Bone marrow (tissue), 2 donors: ENCODE data around the gene UVRAG.
A peak's percentile ranks its signal among the peaks of the same experiment; 100 is the strongest.

Experiments
- DNase-seq, 2 donors: peaks; one replicate each; lab custom pipeline; 2025; lab: John Stamatoyannopoulos, UW

The UVRAG gene

GRCh38 chr11:75809991-75810390 lies 5.0 kb upstream of the UVRAG start:
- DNase-seq = no peak

- DNase-seq = no peak
Measured at GRCh38 chr11:75810637-75811390, 4.2 kb upstream of the UVRAG start.

DNA sequence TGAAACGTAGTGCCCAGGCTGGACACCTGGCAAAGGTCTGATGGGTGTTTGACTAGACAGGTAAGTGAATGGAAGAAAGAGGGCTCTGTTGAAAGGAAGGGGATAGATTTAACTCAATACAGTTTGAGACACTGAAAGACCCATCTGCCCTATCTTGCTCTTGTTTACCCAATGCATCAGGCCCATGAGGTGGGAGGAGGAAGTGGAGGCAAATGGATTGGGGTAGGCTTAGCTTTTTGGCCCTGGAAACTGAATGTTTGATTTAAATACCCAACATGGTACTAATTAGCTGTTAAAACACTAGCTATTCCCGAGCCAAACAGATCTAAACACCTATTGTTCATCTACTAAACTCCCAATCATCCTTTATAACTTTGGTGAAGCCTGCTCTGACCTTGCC lies 3.5 kb upstream of the UVRAG start:
- DNase-seq = no peak

GRCh38 chr11:75812542-75813040 lies 2.4 kb upstream of the UVRAG start:
- no peak for DNase-seq

- DNase-seq = no peak
Measured at GRCh38 chr11:75813124-75813523, 1.9 kb upstream of the UVRAG start.

DNA sequence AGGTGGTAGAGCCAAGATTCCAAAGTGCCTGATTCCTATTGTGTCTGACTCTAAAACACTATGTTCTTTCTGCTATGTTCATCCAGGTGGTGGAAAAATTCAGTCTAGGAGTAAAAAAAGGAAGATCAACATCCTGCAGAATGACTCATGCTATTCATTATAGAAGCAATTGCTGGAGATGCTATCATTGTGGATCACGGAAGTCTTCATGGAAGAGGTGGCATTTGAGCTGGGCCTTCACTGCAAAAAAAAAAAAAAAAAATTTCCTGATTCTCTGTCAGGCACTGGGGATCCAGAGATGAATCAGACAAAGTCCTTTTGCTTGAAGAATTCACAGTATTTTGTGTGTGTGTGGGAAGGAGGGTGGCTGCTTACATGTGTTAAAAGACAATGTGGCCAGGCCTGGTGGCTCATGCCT lies 1.4 kb upstream of the UVRAG start:
- DNase-seq = no peak

DNA sequence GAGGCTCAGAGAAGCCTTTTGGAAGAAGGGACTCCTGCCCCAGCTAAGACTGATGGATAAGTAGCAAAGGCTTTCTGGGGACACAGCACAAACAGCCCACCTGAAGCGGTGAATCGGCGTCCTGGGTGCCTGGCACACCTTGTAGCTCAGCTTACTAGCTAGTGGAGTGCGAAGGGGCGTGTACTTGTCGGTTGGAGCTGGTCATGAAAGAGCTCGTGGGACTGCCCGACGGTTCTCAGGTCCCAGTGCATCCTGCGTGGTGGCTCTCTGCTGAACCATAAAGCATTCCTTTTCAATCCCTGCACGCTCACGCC lies 690 bp upstream of the UVRAG start:
- no peak for DNase-seq

- DNase-seq = no peak
Measured at GRCh38 chr11:75815345-75816168, 547 bp downstream of the UVRAG start.

DNA sequence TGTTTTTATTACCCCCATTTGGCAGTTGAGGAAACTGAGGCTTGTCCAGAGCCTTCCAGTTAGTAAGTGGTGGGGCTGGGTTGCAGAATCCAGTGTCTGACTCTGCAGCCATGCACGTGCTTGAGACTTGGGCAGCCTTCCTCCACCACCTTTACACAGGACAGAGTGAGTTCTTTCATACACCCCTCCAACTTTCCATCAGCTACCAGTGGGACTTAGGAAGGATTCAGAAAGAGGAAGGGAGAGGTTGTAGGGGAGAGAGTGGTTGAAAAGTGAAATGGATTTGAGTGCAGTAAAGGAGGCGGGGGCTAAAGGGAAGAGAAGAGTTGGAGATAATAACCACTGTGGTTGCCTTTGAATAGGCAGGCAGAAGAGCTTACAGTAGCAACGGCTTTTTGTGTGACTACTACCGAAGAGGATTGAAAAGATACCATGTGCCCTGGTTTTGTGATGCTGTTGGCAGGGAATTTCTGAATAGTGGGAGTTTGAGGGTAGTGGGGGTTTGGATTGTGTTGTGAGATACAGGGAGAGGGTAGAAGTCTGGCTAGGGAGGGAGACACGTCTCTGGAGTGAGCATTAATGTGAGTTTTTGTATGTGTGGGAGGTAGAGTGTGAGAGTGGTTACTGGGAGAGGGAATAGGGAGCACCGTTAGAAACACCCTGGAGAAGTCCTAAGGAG lies 1.7 kb downstream of the UVRAG start:
- DNase-seq = peak in 1 of 2 donors; percentile 12

DNA sequence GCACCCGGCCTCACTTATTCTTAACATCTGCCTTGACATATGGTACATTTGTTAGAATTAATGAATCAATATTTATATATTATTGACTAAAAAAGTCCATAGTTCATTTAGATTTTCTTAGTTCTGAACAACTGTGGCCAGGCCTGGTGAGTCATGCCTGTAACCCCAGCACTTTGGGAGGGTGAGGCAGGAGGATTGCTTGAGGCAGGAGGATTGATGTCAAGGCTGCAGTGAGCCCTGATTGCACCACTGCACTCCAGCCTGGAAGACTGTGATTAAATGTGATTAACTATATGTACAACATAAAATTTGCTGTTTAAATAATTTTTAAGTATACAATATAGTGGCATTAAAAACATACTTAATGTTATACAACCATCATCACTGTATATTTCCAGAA lies 5.6 kb downstream of the UVRAG start:
- DNase-seq = no peak

DNA sequence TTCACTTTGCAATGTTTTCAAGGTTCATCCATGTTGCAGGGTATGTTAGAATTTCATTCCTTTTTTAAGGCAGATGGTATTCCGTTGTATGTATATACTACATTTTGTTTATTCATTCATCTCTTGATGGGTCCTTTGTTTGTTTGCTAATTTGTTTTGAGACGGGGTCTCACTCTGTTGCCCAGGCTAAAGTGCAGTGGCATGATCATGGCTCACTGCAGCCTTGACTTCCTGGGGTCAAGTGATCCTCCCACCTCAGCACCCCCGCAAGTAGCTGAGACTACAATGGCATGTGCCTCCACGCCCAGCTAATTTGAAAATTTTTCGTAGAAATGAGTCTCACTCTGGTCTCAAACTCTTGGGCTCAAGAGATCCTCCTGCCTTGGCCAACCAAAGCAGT lies 6.2 kb downstream of the UVRAG start:
- no peak for DNase-seq

- no peak for DNase-seq
Measured at GRCh38 chr11:75822541-75822940, 7.5 kb downstream of the UVRAG start.

DNA sequence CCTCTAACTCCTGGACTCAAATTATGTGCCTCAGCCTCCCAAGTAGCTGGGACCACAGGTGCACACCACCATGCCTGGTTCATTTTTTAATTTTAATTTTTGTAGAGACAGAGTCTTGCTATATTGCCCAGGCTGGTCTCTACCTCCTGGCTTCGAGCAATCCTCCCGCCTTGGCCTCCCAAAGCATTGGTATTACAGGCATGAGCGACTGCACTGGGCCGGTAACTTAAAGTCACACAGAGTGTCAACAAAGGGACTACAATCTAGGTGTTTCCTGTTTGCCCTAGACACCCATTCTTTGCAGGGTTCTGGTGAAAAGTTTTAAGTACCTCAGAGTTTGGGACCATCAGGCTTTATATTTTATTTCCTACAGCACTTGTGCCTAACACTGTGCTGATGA lies 8.4 kb downstream of the UVRAG start:
- DNase-seq = no peak

DNA sequence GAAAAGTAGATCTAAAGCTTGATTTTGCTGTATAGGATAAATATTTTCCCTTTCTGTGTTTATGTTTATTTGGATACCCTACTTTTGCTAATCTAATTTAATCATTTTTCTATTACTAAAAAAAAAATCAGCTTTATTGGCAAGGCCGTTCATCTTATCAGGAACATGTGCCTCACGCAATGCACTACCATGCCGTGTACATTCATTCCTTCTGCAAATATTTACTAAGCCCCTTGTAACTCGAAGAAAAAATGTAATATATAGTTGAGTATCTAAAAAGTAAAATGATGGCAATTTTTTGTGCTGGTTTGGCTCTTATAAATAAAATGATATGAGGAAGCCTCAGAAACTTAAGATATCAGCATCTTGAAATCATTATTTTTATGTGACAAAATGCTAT lies 8.9 kb downstream of the UVRAG start:
- DNase-seq = no peak

GRCh38 chr11:75826461-75827230 lies 11.6 kb downstream of the UVRAG start:
- no peak for DNase-seq

- DNase-seq = no peak
Measured at GRCh38 chr11:75827562-75827961, 12.6 kb downstream of the UVRAG start.

GRCh38 chr11:75831915-75832502 lies 17.0 kb downstream of the UVRAG start:
- DNase-seq = no peak

- no peak for DNase-seq
Measured at GRCh38 chr11:75834728-75835127, 19.7 kb downstream of the UVRAG start.

DNA sequence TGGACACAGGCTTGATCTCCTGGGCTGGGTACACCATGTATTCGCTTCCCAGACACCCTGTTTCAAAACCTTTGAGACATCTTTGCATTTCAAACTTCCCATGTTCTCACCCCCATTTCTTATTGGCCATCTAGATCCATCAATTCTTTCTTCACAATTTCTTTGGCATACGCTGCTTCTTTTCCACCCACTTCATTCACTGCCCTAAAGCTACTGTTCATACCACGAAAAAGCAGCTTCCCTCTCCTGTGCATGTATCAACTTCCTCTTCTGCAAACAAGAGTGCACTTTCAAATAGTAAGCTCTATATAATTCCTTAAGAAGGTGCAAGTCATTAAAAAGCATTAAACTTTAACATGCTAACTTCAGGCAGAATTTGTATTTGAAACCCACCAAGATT lies 21.4 kb downstream of the UVRAG start:
- no peak for DNase-seq

DNA sequence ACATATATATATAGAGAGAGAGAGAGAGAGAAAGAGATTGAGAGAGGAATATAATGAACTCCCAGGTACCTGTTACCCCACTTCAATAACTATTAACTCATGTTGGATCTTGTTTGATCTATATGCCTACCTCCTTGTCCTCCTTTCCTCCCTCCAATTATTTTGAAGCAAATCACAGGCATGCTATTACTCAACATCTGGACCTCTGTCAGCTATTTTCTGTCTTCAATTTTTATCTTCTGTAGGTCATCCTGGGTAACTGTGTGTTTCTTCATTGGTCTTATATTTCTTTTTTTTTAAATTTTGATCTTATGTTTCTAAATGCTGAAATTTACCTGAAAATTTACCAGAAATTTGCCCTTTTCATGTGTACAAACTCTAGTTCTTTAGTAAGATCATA lies 24.8 kb downstream of the UVRAG start:
- no peak for DNase-seq

DNA sequence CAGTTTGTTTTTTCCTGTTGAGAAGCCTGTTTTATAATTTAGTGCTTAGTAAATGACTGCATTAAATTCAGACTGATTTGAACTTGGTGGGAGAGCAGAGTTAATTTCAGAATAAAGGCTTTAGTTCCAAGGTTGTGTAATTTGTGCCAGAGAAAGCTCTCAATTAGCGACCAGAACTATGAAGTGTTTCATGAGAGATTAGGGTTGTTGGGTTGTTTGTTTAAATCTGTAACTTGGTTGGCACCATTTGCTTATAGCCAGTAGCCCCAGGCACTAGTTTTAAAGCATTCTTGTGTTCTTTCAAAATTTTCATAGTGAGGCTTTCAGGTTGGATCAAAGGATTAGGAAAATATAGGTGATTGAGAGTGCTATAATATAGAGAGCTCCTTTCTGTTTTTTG lies 25.5 kb downstream of the UVRAG start:
- no peak for DNase-seq

DNA sequence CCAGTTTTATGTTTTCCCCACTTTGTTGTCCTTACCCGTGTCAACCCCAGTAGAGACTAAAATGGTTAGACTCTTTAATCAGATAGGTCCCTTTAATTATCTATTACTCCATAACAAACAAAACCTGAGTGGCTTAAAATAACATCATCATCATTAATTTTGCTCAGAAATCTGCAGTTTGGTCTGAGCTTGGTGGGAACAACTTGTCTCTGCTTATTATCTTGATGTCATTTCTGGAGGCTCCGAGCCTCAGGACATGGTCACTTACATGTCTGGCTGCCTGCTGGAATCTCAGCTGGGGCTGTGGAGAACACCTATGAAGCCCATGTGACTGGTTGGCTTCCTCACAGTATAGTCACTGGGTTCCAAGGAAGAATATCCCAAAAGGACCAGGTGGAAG lies 26.7 kb downstream of the UVRAG start:
- DNase-seq = no peak
